ENCODE measurements around the gene GRAMD1A. TPM values are rescaled to one million over a fixed set of nuclear protein-coding genes. Genes with fewer than 3 reads are reported as not detected.
A peak's percentile ranks its signal among the peaks of the same experiment; 100 is the strongest.

GRAMD1A gene
- polyA plus RNA-seq, 1 donor from 2014 or later: 19.0 TPM

DNA sequence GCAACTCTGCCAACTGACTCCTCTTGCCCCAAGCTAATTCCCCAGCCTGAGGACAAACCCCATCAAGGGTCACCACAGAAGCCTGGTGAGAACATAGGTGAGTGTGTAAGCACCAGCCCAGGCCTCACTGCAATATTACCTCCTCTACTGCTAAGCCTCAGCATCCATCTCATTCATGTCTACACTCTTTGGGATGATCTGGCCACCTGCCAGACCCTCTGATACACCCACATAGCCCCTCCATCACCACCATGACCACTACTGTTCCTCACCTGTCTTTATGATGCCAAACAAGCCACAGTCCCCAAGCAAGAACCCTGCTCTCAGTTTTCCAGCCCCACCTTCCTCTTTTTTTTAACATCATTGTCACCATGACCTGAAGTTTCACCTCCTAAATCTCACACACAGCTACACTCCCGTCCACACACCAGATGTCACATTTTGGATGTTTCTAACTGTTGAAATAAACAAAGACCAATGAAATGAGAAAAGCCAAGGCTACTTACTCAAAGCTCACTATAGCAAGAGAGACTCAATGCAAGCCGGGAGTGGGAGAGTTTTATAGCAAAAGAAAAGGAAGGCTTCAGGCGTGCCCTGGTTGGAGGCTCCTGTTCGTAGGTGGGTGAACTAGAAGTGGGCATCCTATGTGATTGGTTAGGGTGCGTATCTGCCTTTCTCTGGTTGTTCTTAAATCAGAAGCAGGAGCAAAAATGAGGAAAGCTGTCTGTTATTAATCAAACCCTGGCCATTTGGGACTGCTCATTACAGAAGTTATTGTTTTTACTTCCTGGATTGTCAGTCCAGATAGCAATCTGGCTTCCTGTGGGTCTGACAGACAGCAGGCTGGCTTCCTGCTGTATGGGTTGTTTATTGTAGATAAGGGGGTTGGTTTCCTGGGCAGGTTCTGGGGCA lies 38.1 kb upstream of the GRAMD1A start:
- Histone ChIP-seq H3K4me3 (ENCODE audit: low read length) (peak overlapping the region; percentile 92), H3K4me2 (ENCODE audit: low read length) (peak overlapping the region; percentile 89), H2AFZ (ENCODE audit: low read depth, low read length) (no peak overlapping the region)

GRCh38 chr19:34962687-34963572 lies 37.2 kb upstream of the GRAMD1A start:
- Histone ChIP-seq H3K27ac (ENCODE audit: low read length) (no peak overlapping the region), H3K9ac (ENCODE audit: low read length) (peak overlapping the region; percentile 72)

More for the DNA sequence above, 38.1 kb upstream of the GRAMD1A start:
- peaks cover 6% of the 10 kb centered on the region for H3K79me2 ChIP-seq (replicated peaks; ENCODE audit: insufficient read depth, low read length)
- H4K20me1 ChIP-seq (ENCODE audit: insufficient read depth): no peaks in the 10 kb centered on the region
- peaks cover 14% of the 10 kb centered on the region for H3K9me3 ChIP-seq (ENCODE audit: low read length)
- H3K9ac ChIP-seq (ENCODE audit: low read length): no peak overlapping the region
- no peaks in the 10 kb centered on the region for H3F3A ChIP-seq (ENCODE audit: insufficient read depth, low read length, poor library complexity, severe bottlenecking)
- H3K27me3 ChIP-seq (ENCODE audit: insufficient read depth, low read depth, low read length): no peaks in the 10 kb centered on the region
- H3K9me2 ChIP-seq (ENCODE audit: insufficient read depth, low read length): no peaks in the 10 kb centered on the region
- H3K27ac ChIP-seq (ENCODE audit: low read length): no peak overlapping the region
- peaks cover 19% of the 10 kb centered on the region for H3K36me3 ChIP-seq (ENCODE audit: insufficient read depth, low read length)
- TF ChIP-seq CTCF (IDR thresholded peaks at IDR 0.05; ENCODE audit: poor library complexity, severe bottlenecking): no peak
- TF ChIP-seq TAF1 (IDR thresholded peaks at IDR 0.05; ENCODE audit: low read depth): no peak
- no peak for TF ChIP-seq MXI1 (conservative IDR thresholded peaks at IDR 0.05; ENCODE audit: poor library complexity, severe bottlenecking)
- no peak for TF ChIP-seq EZH2 (IDR thresholded peaks at IDR 0.05; ENCODE audit: borderline replicate concordance, insufficient read depth, low read length, poor library complexity, severe bottlenecking)
- TF ChIP-seq SMC3 (conservative IDR thresholded peaks at IDR 0.05; ENCODE audit: poor library complexity): no peak
- no peak for TF ChIP-seq POLR2AphosphoS5 (IDR thresholded peaks at IDR 0.05)
- no peak for TF ChIP-seq EP300 (conservative IDR thresholded peaks at IDR 0.05; ENCODE audit: poor library complexity, severe bottlenecking)

More at GRCh38 chr19:34962687-34963572, 37.2 kb upstream of the GRAMD1A start:
- peaks cover 11% of the 10 kb centered on the region for H3K36me3 ChIP-seq (ENCODE audit: insufficient read depth, low read length)
- no peaks in the 10 kb centered on the region for H3K27me3 ChIP-seq (ENCODE audit: insufficient read depth, low read depth, low read length)
- H3K79me2 ChIP-seq (replicated peaks; ENCODE audit: insufficient read depth, low read length): peaks cover 6% of the 10 kb centered on the region
- peaks cover 5% of the 10 kb centered on the region for H3K9me3 ChIP-seq (ENCODE audit: low read length)
- peak overlapping the region; percentile 89 for H3K4me2 ChIP-seq (ENCODE audit: low read length)
- no peaks in the 10 kb centered on the region for H3F3A ChIP-seq (ENCODE audit: insufficient read depth, low read length, poor library complexity, severe bottlenecking)
- H4K20me1 ChIP-seq (ENCODE audit: insufficient read depth): no peaks in the 10 kb centered on the region
- no peaks in the 10 kb centered on the region for H3K9me2 ChIP-seq (ENCODE audit: insufficient read depth, low read length)
- peak overlapping the region; percentile 92 for H3K4me3 ChIP-seq (ENCODE audit: low read length)
- TF ChIP-seq EP300 (conservative IDR thresholded peaks at IDR 0.05; ENCODE audit: poor library complexity, severe bottlenecking) (no peak), MXI1 (conservative IDR thresholded peaks at IDR 0.05; ENCODE audit: poor library complexity, severe bottlenecking) (no peak), POLR2AphosphoS5 (IDR thresholded peaks at IDR 0.05) (no peak), SMC3 (conservative IDR thresholded peaks at IDR 0.05; ENCODE audit: poor library complexity) (no peak), CTCF (IDR thresholded peaks at IDR 0.05; ENCODE audit: poor library complexity, severe bottlenecking) (no peak), RAD21 (conservative IDR thresholded peaks at IDR 0.05) (no peak), EZH2 (IDR thresholded peaks at IDR 0.05; ENCODE audit: borderline replicate concordance, insufficient read depth, low read length, poor library complexity, severe bottlenecking) (no peak), TAF1 (IDR thresholded peaks at IDR 0.05; ENCODE audit: low read depth) (no peak)
- TF ChIP-seq, protein P1, sequence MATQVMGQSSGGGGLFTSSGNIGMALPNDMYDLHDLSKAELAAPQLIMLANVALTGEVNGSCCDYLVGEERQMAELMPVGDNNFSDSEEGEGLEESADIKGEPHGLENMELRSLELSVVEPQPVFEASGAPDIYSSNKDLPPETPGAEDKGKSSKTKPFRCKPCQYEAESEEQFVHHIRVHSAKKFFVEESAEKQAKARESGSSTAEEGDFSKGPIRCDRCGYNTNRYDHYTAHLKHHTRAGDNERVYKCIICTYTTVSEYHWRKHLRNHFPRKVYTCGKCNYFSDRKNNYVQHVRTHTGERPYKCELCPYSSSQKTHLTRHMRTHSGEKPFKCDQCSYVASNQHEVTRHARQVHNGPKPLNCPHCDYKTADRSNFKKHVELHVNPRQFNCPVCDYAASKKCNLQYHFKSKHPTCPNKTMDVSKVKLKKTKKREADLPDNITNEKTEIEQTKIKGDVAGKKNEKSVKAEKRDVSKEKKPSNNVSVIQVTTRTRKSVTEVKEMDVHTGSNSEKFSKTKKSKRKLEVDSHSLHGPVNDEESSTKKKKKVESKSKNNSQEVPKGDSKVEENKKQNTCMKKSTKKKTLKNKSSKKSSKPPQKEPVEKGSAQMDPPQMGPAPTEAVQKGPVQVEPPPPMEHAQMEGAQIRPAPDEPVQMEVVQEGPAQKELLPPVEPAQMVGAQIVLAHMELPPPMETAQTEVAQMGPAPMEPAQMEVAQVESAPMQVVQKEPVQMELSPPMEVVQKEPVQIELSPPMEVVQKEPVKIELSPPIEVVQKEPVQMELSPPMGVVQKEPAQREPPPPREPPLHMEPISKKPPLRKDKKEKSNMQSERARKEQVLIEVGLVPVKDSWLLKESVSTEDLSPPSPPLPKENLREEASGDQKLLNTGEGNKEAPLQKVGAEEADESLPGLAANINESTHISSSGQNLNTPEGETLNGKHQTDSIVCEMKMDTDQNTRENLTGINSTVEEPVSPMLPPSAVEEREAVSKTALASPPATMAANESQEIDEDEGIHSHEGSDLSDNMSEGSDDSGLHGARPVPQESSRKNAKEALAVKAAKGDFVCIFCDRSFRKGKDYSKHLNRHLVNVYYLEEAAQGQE (IDR thresholded peaks at IDR 0.05; ENCODE audit: borderline replicate concordance): no peak
- H2AFZ ChIP-seq (ENCODE audit: low read depth, low read length): peak overlapping the region; percentile 69

Data from neural cell (in vitro differentiated cells).